A549 treated with dexamethasone at 1 μM for 4 hours (cell line): ENCODE measurements around the gene RXRB. TPM values are rescaled to one million over a fixed set of nuclear protein-coding genes. Genes with fewer than 3 reads are reported as not detected.

Experiments
- total RNA-seq: library from RNA; stranded (reverse); fragments of 200-300 nt; extraction: Qiagen RNA extraction; gene quantifications from 5 replicates; pipeline ENCODE4 v1.2.3, GENCODE V29; 2022

Gene RXRB
- 16.1 to 20.8 TPM (median 19.2 TPM) in 5 replicates for total RNA-seq

GRCh38 chr6:33200219-33201146 lies at the start of gene RXRB, which contains the start of gene SLC39A7:
TSS of gene RXRB (minus strand) at chr6:33200665. CDS start at chr6:33200476, 189 bp downstream.
TSS of gene SLC39A7 (plus strand) at chr6:33200867. CDS start at chr6:33201246, 379 bp downstream.

GRCh38 chr6:33208091-33208967 lies 7.9 kb upstream of the RXRB start, which contains the start of gene RING1:
TSS of gene RING1 (plus strand) at chr6:33208500. CDS start at chr6:33208823, 323 bp downstream.

GRCh38 chr6:33204415-33205190 lies 4.1 kb upstream of the RXRB start, which contains the start of gene HSD17B8:
TSS of gene HSD17B8 (plus strand) at chr6:33204655. CDS start at chr6:33204669, 14 bp downstream.

GRCh38 chr6:33192105-33192646 lies 8.3 kb downstream of the RXRB start, which contains the start of gene COL11A2:
TSS of gene COL11A2 (minus strand) at chr6:33192467. CDS start at chr6:33192240, 227 bp downstream.

Other genes with a start within 250 kb of the RXRB start
- gene HLA-DMA, start 247.6 kb downstream of the RXRB start, total RNA-seq: 2.5 to 3.9 TPM (median 3.3 TPM) in 5 replicates
- 105 to 148 TPM (median 138 TPM) in 5 replicates for gene BRD2, start 232.1 kb downstream of the RXRB start, total RNA-seq
- gene HLA-DOA, start 191.1 kb downstream of the RXRB start, total RNA-seq: 0.09 TPM in 1 of 5 replicates, not detected in the others
- gene HLA-DPA1, start 127.0 kb downstream of the RXRB start, total RNA-seq: 0.09 to 0.11 TPM in 2 of 5 replicates, not detected in the others
- not detected in 5 replicates for gene HLA-DPB1, start 124.7 kb downstream of the RXRB start, total RNA-seq
- 0.51 to 0.91 TPM (median 0.81 TPM) in 5 replicates for gene COL11A2, start 8.2 kb downstream of the RXRB start, total RNA-seq
- 103 to 110 TPM (median 108 TPM) in 5 replicates for gene SLC39A7, start 202 bp upstream of the RXRB start, total RNA-seq
- gene HSD17B8, start 4.0 kb upstream of the RXRB start, total RNA-seq: 12.2 to 14.2 TPM (median 13.3 TPM) in 5 replicates
- 21.2 to 24.5 TPM (median 23.0 TPM) in 5 replicates for gene RING1, start 7.8 kb upstream of the RXRB start, total RNA-seq
- gene VPS52, start 71.2 kb upstream of the RXRB start, total RNA-seq: 14.2 to 19.1 TPM (median 17.5 TPM) in 5 replicates
- gene RPS18, start 71.4 kb upstream of the RXRB start, total RNA-seq: 2,103 to 2,754 TPM (median 2,159 TPM) in 5 replicates
- 0.44 to 0.85 TPM (median 0.71 TPM) in 5 replicates for gene B3GALT4, start 76.5 kb upstream of the RXRB start, total RNA-seq
- gene WDR46, start 88.6 kb upstream of the RXRB start, total RNA-seq: 47.9 to 56.2 TPM (median 52.0 TPM) in 5 replicates
- 100 to 141 TPM (median 110 TPM) in 5 replicates for gene PFDN6, start 88.9 kb upstream of the RXRB start, total RNA-seq
- 8.6 to 14.7 TPM (median 12.5 TPM) in 5 replicates for gene RGL2, start 98.3 kb upstream of the RXRB start, total RNA-seq
- gene TAPBP, start 113.4 kb upstream of the RXRB start, total RNA-seq: 33.4 to 52.9 TPM (median 47.7 TPM) in 5 replicates
- gene ZBTB22, start 117.1 kb upstream of the RXRB start, total RNA-seq: 2.3 to 3.4 TPM (median 2.9 TPM) in 5 replicates
- gene DAXX, start 122.3 kb upstream of the RXRB start, total RNA-seq: 34.5 to 37.5 TPM (median 36.6 TPM) in 5 replicates
- 35.6 to 45.1 TPM (median 44.0 TPM) in 5 replicates for gene KIFC1, start 191.2 kb upstream of the RXRB start, total RNA-seq
- 10.9 to 17.3 TPM (median 15.4 TPM) in 5 replicates for gene PHF1, start 210.3 kb upstream of the RXRB start, total RNA-seq
- 167 to 223 TPM (median 192 TPM) in 5 replicates for gene CUTA, start 217.4 kb upstream of the RXRB start, total RNA-seq
- gene SYNGAP1, start 219.4 kb upstream of the RXRB start, total RNA-seq: 2.4 to 9.2 TPM (median 4.1 TPM) in 5 replicates